Kidney (tissue), 14 donors: ENCODE data around the gene LGR5. TPM values are rescaled to one million over a fixed set of nuclear protein-coding genes. Genes with fewer than 3 reads are reported as not detected.

Source experiments
- DNase-seq, 5 donors: peaks; one replicate each; pipeline ENCODE4 v3.0.0-alpha.2; 2013 to 2020
- FAIRE-seq: peaks from 2 replicates; lab custom pipeline; 2012; peaks lifted over from hg19 to GRCh38; lab: Jason Lieb, UNC
- H3K27ac ChIP-seq, 2 donors: one replicate each; pipeline ENCODE4 v1.7.0; 2013; ENCODE audit warnings: low read depth in 2 of 2, low read length in 2 of 2, inconsistent platforms in 1 of 2
- H3K27me3 ChIP-seq: one replicate; pipeline ENCODE4 v1.7.1; 2013; ENCODE audit warnings: low read length, inconsistent platforms; ENCODE audit not compliant: control insufficient read depth, insufficient read depth
- H3K36me3 ChIP-seq, 3 donors: one replicate each; pipeline versions ENCODE4 v1.7.0 to v1.7.1; 2013; ENCODE audit warnings: low read length in 3 of 3, control low read depth in 1 of 3, inconsistent platforms in 1 of 3; ENCODE audit not compliant: insufficient read depth in 3 of 3, control insufficient read depth in 2 of 3
- H3K4me1 ChIP-seq, 3 donors: one replicate each; pipeline versions ENCODE4 v1.7.0 to v1.7.1; 2013; ENCODE audit warnings: low read length in 3 of 3, inconsistent platforms in 1 of 3, low read depth in 1 of 3; ENCODE audit not compliant: control insufficient read depth in 2 of 3, insufficient read depth in 2 of 3
- H3K4me3 ChIP-seq, 3 donors: one replicate each; pipeline versions ENCODE4 v1.7.0 to v1.8.1; 2013; ENCODE audit warnings: low read length in 3 of 3, control low read depth in 1 of 3, inconsistent platforms in 1 of 3
- H3K9ac ChIP-seq, 3 donors: one replicate each; pipeline versions ENCODE4 v1.7.0 to v1.7.1; 2013; ENCODE audit warnings: low read length in 3 of 3, control low read depth in 1 of 3, inconsistent platforms in 1 of 3
- H3K9me3 ChIP-seq, 3 donors: one replicate each; pipeline versions ENCODE4 v1.7.0 to v1.7.1; 2013; ENCODE audit warnings: low read length in 3 of 3, control low read depth in 1 of 3, inconsistent platforms in 1 of 3; ENCODE audit not compliant: control insufficient read depth in 2 of 3, insufficient read depth in 1 of 3
- CTCF ChIP-seq: IDR thresholded peaks from 3 replicates; pipeline ENCODE4 v1.5.1; 2012; ENCODE audit warnings: mild to moderate bottlenecking, moderate library complexity, borderline replicate concordance; ENCODE audit not compliant: insufficient read depth; ENCODE audit errors: extremely low read depth
- intact Hi-C: fragments of 100-400 bp; cut with DNase I; formaldehyde crosslinking; loops from one replicate; pipeline ENCODE4 v1.11.1; 2022
- polyA plus RNA-seq: library from polyadenylated mRNA; stranded (reverse); fragments of 350-450 nt; fragmentation: Illumina TruSeq; extraction: RNeasy Lipid Tissue Mini Kit (QIAGEN cat#74804); gene quantifications from one replicate; pipeline ENCODE4 v1.2.3, GENCODE V29; 2014; ENCODE audit warnings: low read depth, low replicate concordance; ENCODE audit not compliant: insufficient read depth
- total RNA-seq: library from RNA; stranded (reverse); fragmentation: NEBNext Ultra II Directional; extraction: Animal tissue kit (Norgen Biotek cat#: 25700); gene quantifications from one replicate; pipeline ENCODE4 v1.2.1, GENCODE V29; 2021
- donor health status: control.
- donor health status: control.
- donor health status: control.
- donor health status: control.
- donor health status: control.
- donor health status: DM: yes; HTN: yes; CAD: no.
- donor health status: Normal renal cell carcinoma (clear cell type).

The LGR5 gene
- total and polyA plus RNA-seq, 2 donors from 2014 or later = 0.19 TPM; not detected in 1

- H3K4me1 ChIP-seq = no peaks in the 10 kb centered on the region
- FAIRE-seq (no peak), DNase-seq (no peak)
- H3K27ac ChIP-seq = no peak overlapping the region
- H3K4me3 ChIP-seq = no peak overlapping the region
- H3K27me3 ChIP-seq = no peaks in the 10 kb centered on the region
- no peak for TF ChIP-seq CTCF
- intact Hi-C loops = loop anchor here (10.0 kb wide), 1 partner anchor 319 kb away; no protein-coding TSS in a partner anchor
- no peak overlapping the region for H3K9ac ChIP-seq
- no peaks in the 10 kb centered on the region for H3K36me3 ChIP-seq
- H3K9me3 ChIP-seq = no peaks in the 10 kb centered on the region
Measured at GRCh38 chr12:71425568-71426299, 13.9 kb upstream of the LGR5 start.

GRCh38 chr12:71426300-71427047 is 13.1 kb upstream of the LGR5 start:
- no peaks in the 10 kb centered on the region for H3K4me1 ChIP-seq

GRCh38 chr12:71430756-71431155 is 8.8 kb upstream of the LGR5 start:
- Histone ChIP-seq H3K9me3 (no peaks in the 10 kb centered on the region), H3K9ac (no peak overlapping the region), H3K36me3 (no peaks in the 10 kb centered on the region), H3K4me1 (no peaks in the 10 kb centered on the region), H3K4me3 (no peak overlapping the region), H3K27ac (no peak overlapping the region), H3K27me3 (no peaks in the 10 kb centered on the region)
- FAIRE-seq (no peak), DNase-seq (no peak)
- TF ChIP-seq CTCF = no peak
- intact Hi-C loops = no loop called here

More at GRCh38 chr12:71426300-71427047, 13.1 kb upstream of the LGR5 start:
- Histone ChIP-seq H3K27ac (no peak overlapping the region), H3K9me3 (no peaks in the 10 kb centered on the region), H3K9ac (no peak overlapping the region), H3K4me3 (no peak overlapping the region), H3K36me3 (no peaks in the 10 kb centered on the region), H3K27me3 (no peaks in the 10 kb centered on the region)
- TF ChIP-seq CTCF = no peak
- DNase-seq = no peak
- intact Hi-C loops = loop anchor here (10.0 kb wide), 1 partner anchor 318 kb away; no protein-coding TSS in a partner anchor
- no peak for FAIRE-seq
